Gastrocnemius medialis (tissue), 4 donors: Measurements from ENCODE around the gene CCDC192. TPM values are rescaled to one million over a fixed set of nuclear protein-coding genes. Genes with fewer than 3 reads are reported as not detected.
A peak's percentile ranks its signal among the peaks of the same experiment; 100 is the strongest.

Experiments
- ATAC-seq, 2 donors: fragments of 150-250 bp; one replicate each; pipeline ENCODE4 v1.9.1; 2016
- DNase-seq, 2 donors: peaks; one replicate each; pipeline ENCODE4 v3.0.0-alpha.2; 2019
- H3K27ac ChIP-seq, 4 donors: fragments of 200-600 bp; sonication (generic); 1 replicate in 1 of 4; 2 replicates in 3 of 4; pipeline ENCODE4 v1.5.1; 2016 to 2018; ENCODE audit warnings: mild to moderate bottlenecking in 2 of 4, moderate library complexity in 1 of 4
- H3K27me3 ChIP-seq, 3 donors: fragments of 200-600 bp; sonication (generic) in 2 of 3; 1 replicate in 1 of 3; 2 replicates in 2 of 3; pipeline versions ENCODE4 v1.5.1 to v1.6.0; 2016 to 2019; ENCODE audit warnings: mild to moderate bottlenecking in 1 of 3, moderate library complexity in 1 of 3
- H3K36me3 ChIP-seq, 2 donors: fragments of 200-600 bp; sonication (generic) in 1 of 2; one replicate each; pipeline ENCODE4 v1.5.1; 2017 to 2018
- H3K4me1 ChIP-seq, 2 donors: fragments of 200-600 bp; sonication (generic) in 1 of 2; one replicate each; pipeline ENCODE4 v1.5.1; 2016 to 2017; ENCODE audit warnings: mild to moderate bottlenecking in 2 of 2
- H3K4me3 ChIP-seq, 4 donors: fragments of 200-600 bp; sonication (generic) in 3 of 4; 1 replicate in 1 of 4; 2 replicates in 3 of 4; pipeline ENCODE4 v1.5.1; 2016 to 2019; ENCODE audit warnings: mild to moderate bottlenecking in 2 of 4
- H3K9me3 ChIP-seq, 3 donors: fragments of 200-600 bp; sonication (generic) in 2 of 3; 1 replicate in 1 of 3; 2 replicates in 2 of 3; pipeline ENCODE4 v1.5.1; 2016 to 2019
- POLR2A ChIP-seq, 2 donors: fragments of 450-650 bp; IDR thresholded peaks; one replicate each; pipeline ENCODE4 v1.6.1; 2017; ENCODE audit warnings: antibody characterized with exemption in 2 of 2, mild to moderate bottlenecking in 2 of 2, moderate library complexity in 2 of 2
- in situ Hi-C, 4 donors: fragments of 200-750 bp; cut with MboI; loops; one replicate each; pipeline versions ENCODE4 v1.15.0 to v1.8.0; 2017; ENCODE audit warnings: low sequenced_read_pairs in 4 of 4
- intact Hi-C: fragments of 100-400 bp; cut with DNase I; formaldehyde crosslinking; loops from one replicate; pipeline ENCODE4 v1.15.1; 2023; ENCODE audit warnings: low total_unique reads
- total RNA-seq, 4 donors: library from RNA; depleted of rRNA; stranded (reverse); fragments of >200 nt; gene quantifications; one replicate each; pipeline versions ENCODE4 v1.1.0 to v1.2.3, GENCODE V29; 2016
- TF ChIP-seq, protein P1 (sequence below), 5 experiments: fragments of 450-650 bp in 3 of 5; fragments of 200-600 bp in 2 of 5; sonication (generic) in 2 of 5; IDR thresholded peaks in 4 of 5; conservative IDR thresholded peaks in 1 of 5; 1 replicate in 4 of 5; 2 replicates in 1 of 5; pipeline ENCODE4 v1.5.1; 2016 to 2019; ENCODE audit warnings: antibody characterized with exemption in 5 of 5, mild to moderate bottlenecking in 3 of 5, moderate library complexity in 3 of 5

The CCDC192 gene
- total RNA-seq, 4 donors from 2014 or later = not detected

- Histone ChIP-seq H3K27ac (peak overlapping the region in 2 of 4 donors; percentile 22 to 52), H3K9me3 (no peaks in the 10 kb centered on the region), H3K4me1 (peaks cover 19 to 31% of the 10 kb centered on the region in 2 donors), H3K4me3 (no peak overlapping the region), H3K27me3 (no peaks in the 10 kb centered on the region), H3K36me3 (no peaks in the 10 kb centered on the region)
- intact Hi-C loops (no loop called here), in situ Hi-C loops (no loop called here)
- ATAC-seq (peak; percentile 56 to 58), DNase-seq (no peak)
- TF ChIP-seq, protein P1, sequence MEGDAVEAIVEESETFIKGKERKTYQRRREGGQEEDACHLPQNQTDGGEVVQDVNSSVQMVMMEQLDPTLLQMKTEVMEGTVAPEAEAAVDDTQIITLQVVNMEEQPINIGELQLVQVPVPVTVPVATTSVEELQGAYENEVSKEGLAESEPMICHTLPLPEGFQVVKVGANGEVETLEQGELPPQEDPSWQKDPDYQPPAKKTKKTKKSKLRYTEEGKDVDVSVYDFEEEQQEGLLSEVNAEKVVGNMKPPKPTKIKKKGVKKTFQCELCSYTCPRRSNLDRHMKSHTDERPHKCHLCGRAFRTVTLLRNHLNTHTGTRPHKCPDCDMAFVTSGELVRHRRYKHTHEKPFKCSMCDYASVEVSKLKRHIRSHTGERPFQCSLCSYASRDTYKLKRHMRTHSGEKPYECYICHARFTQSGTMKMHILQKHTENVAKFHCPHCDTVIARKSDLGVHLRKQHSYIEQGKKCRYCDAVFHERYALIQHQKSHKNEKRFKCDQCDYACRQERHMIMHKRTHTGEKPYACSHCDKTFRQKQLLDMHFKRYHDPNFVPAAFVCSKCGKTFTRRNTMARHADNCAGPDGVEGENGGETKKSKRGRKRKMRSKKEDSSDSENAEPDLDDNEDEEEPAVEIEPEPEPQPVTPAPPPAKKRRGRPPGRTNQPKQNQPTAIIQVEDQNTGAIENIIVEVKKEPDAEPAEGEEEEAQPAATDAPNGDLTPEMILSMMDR (IDR thresholded peaks at IDR 0.05 in 4 of 5, conservative IDR thresholded peaks at IDR 0.05 in 1 of 5) = no peak
- no peak for TF ChIP-seq POLR2A (IDR thresholded peaks at IDR 0.05)
Measured at GRCh38 chr5:127961006-127961762, 258.0 kb downstream of the CCDC192 start.

- no peak for DNase-seq
- H3K4me1 ChIP-seq = peaks cover 19 to 30% of the 10 kb centered on the region in 2 donors
- H3K27ac ChIP-seq = peak overlapping the region in 1 of 4 donors; percentile 52
- ATAC-seq = no peak
- H3K36me3 ChIP-seq = no peaks in the 10 kb centered on the region
- no peak overlapping the region for H3K4me3 ChIP-seq
- in situ Hi-C loops (no loop called here), intact Hi-C loops (no loop called here)
- TF ChIP-seq POLR2A (IDR thresholded peaks at IDR 0.05) = no peak
- TF ChIP-seq, protein P1 (IDR thresholded peaks at IDR 0.05 in 4 of 5, conservative IDR thresholded peaks at IDR 0.05 in 1 of 5) = no peak
- H3K27me3 ChIP-seq = no peaks in the 10 kb centered on the region
- no peaks in the 10 kb centered on the region for H3K9me3 ChIP-seq
Measured at GRCh38 chr5:127961763-127962145, 258.6 kb downstream of the CCDC192 start.

DNA sequence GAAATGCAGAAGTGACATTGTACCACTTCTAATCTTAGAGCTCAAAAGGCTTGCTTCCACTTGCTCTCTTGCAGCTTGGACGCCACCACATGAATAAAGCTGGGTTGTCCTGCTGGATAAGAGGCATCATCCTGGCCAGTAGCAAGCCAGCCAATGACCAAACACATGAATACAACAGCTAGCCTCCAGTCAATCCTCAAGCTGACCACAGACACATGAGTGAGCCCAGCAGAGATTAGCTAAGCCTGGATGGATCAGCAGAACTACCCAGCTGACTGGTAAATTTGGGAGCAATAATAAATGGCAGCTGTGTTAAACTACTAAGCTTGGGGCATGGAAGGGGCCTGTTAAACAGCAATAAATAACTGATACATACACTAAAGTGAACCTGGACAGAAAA lies 259.3 kb downstream of the CCDC192 start:
- H3K4me1 ChIP-seq = peaks cover 19 to 28% of the 10 kb centered on the region in 2 donors
- H3K36me3 ChIP-seq = no peaks in the 10 kb centered on the region
- in situ Hi-C loops (no loop called here), intact Hi-C loops (no loop called here)
- no peak overlapping the region for H3K4me3 ChIP-seq
- no peaks in the 10 kb centered on the region for H3K27me3 ChIP-seq
- H3K9me3 ChIP-seq = no peaks in the 10 kb centered on the region
- TF ChIP-seq, protein P1 (IDR thresholded peaks at IDR 0.05 in 4 of 5, conservative IDR thresholded peaks at IDR 0.05 in 1 of 5) = no peak
- no peak for TF ChIP-seq POLR2A (IDR thresholded peaks at IDR 0.05)
- no peak for ATAC-seq
- DNase-seq = no peak
- H3K27ac ChIP-seq = no peak overlapping the region

DNA sequence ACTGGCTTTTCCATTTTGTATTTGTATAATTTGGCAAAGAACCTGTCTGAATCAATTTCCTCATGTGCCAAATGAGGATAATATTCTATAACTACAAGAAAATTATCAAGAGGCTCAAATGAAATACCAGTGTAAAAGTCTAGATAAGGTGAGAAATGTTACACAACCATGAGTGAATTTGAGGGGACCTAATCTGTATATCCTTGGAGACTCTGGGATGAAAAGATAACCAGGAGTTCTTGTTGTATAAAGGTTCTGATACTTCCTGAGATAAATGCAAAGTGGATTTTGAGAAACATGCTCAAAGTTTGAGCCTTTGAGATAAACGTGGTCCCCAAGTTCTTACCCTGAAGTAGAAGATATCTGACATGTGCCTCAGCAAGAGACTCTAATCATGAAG lies 260.0 kb downstream of the CCDC192 start:
- DNase-seq = no peak
- Histone ChIP-seq H3K27me3 (no peaks in the 10 kb centered on the region), H3K4me3 (no peak overlapping the region), H3K9me3 (no peaks in the 10 kb centered on the region), H3K4me1 (peaks cover 19 to 28% of the 10 kb centered on the region in 2 donors), H3K36me3 (no peaks in the 10 kb centered on the region), H3K27ac (no peak overlapping the region)
- in situ Hi-C loops = no loop called here
- no peak for ATAC-seq
- no peak for TF ChIP-seq POLR2A (IDR thresholded peaks at IDR 0.05)
- TF ChIP-seq, protein P1 (IDR thresholded peaks at IDR 0.05 in 4 of 5, conservative IDR thresholded peaks at IDR 0.05 in 1 of 5) = no peak
- intact Hi-C loops = no loop called here
